ENCODE data around the gene F12. TPM values are rescaled to one million over a fixed set of nuclear protein-coding genes. Genes with fewer than 3 reads are reported as not detected.
"Not testable (repeated sequence)": the region's sequence is repeated elsewhere in the genome, so short reads cannot be mapped to it uniquely, and the experiment has no call there.

The F12 gene
- total RNA-seq, 1 donor from 2014 or later, result not detected

DNA sequence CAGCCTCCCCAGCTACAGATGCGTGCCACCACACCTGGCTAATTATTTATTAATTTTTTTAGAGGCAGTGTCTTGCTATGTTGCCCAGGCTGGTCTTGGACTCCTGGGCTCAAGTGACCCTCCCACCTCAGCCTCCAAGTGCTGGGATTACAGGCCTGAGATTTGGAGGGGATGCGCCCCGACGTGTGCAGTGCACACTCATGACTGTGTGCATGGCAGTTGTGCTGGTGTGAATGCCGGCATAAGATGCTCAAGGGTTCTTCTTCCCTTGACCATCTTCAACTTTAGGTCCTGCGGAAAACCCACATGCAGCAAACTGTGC lies 28.6 kb downstream of the F12 start:
- intact Hi-C loops (cut with DNase I), result no loop called here

GRCh38 chr5:177378884-177379883 lies 30.2 kb downstream of the F12 start:
- no peak for TF ChIP-seq CTCF (IDR thresholded peaks at IDR 0.05)
- intact Hi-C loops (cut with DNase I), result no loop called here
- Histone ChIP-seq H3K4me3 (no peak overlapping the region), H3K4me1 (no peaks in the 10 kb centered on the region), H3K27me3 (no peaks in the 10 kb centered on the region), H3K9me3 (no peaks in the 10 kb centered on the region), H3K27ac (no peak overlapping the region), H3K36me3 (no peaks in the 10 kb centered on the region)
- DNase-seq (ENCODE audit: low spot score in 2 of 2), result no peak

More for the DNA sequence above, 28.6 kb downstream of the F12 start:
- no peaks in the 10 kb centered on the region for H3K9me3 ChIP-seq
- no peak for TF ChIP-seq CTCF (IDR thresholded peaks at IDR 0.05)
- H3K4me3 ChIP-seq, result no peak overlapping the region
- no peaks in the 10 kb centered on the region for H3K4me1 ChIP-seq
- H3K27ac ChIP-seq, result no peak overlapping the region
- no peaks in the 10 kb centered on the region for H3K36me3 ChIP-seq
- DNase-seq (ENCODE audit: low spot score in 2 of 2), result no peak
- no peaks in the 10 kb centered on the region for H3K27me3 ChIP-seq

DNA sequence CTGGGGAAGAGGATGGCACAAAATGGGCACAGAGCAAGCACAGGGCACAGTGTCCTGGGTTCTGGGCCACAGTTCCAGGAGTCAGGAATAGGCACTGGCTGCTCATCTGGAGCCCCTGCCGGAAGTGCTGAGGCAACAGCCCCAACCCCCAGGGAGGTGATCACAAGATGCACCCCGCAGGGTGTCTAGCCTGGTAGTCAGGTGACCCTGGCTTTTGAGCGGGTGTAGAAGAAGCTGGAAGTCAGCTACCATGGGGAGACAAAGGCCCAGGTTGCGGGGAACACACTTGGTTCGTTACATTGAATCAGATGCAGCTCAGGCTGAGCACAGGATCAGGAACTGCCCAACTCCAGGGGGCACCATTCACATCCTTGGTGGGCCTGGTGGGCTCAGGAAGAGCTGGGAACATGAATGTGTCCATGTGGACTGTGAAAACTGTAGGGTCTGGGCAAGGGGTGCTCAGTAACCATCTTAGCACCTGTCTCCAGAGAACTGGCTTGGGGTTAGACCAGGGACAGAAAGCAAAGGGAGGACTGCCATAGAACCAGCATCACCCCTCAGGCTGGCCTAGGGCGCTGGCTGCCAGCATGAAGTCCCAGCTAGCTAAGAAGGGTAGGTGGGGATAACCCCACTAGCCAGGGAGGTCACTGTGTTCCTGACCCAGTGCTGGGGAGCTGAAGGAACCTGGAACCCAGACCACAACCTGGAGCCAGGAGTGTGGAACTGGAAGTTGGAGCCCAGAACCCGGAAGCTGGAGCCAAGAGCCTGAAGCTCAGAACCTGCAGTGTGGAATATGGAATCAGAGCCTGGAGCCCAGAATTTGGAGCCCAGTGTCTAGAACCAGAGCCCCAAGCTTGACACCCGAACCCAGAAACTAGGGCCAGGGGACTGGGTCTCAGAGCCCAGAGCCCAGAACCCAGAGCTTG lies 31.2 kb downstream of the F12 start:
- no peaks in the 10 kb centered on the region for H3K27me3 ChIP-seq
- intact Hi-C loops (cut with DNase I), result no loop called here
- H3K9me3 ChIP-seq, result no peaks in the 10 kb centered on the region
- no peaks in the 10 kb centered on the region for H3K36me3 ChIP-seq
- DNase-seq (ENCODE audit: low spot score in 2 of 2), result no peak
- no peak for TF ChIP-seq CTCF (IDR thresholded peaks at IDR 0.05)
- no peak overlapping the region for H3K4me3 ChIP-seq
- H3K27ac ChIP-seq, result no peak overlapping the region
- no peaks in the 10 kb centered on the region for H3K4me1 ChIP-seq

DNA sequence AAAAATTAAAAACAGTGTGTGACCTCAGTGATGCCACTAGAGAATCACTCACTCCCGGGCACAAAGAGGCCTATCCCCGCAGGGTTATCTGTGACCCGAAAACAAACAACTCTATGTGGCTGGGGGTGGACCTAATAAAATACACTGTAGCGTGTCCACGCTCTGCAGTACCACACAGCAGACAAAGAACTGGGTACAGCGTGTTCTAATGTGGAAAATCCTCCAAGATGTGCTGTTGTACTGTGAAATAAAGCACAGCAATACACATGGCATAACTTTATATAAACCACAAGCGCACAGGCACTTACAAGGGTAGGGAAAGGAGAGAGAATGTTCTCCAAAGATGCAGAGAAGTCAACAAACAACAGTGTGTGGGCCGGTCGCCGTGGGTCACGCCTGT lies 33.3 kb downstream of the F12 start:
- intact Hi-C loops (cut with DNase I), result no loop called here
- no peak for DNase-seq (ENCODE audit: low spot score in 2 of 2)
- no peaks in the 10 kb centered on the region for H3K9me3 ChIP-seq
- no peak overlapping the region for H3K27ac ChIP-seq
- H3K4me3 ChIP-seq, result no peak overlapping the region
- no peaks in the 10 kb centered on the region for H3K27me3 ChIP-seq
- no peaks in the 10 kb centered on the region for H3K36me3 ChIP-seq
- TF ChIP-seq CTCF (IDR thresholded peaks at IDR 0.05), result no peak
- no peaks in the 10 kb centered on the region for H3K4me1 ChIP-seq

GRCh38 chr5:177375516-177375915 lies 33.8 kb downstream of the F12 start:
- DNase-seq (ENCODE audit: low spot score in 2 of 2); intact Hi-C loops (cut with DNase I); H3K27ac ChIP-seq; H3K9me3 ChIP-seq; H3K4me3 ChIP-seq; H3K27me3 ChIP-seq; H3K36me3 ChIP-seq; H3K4me1 ChIP-seq: not testable (repeated sequence)

DNA sequence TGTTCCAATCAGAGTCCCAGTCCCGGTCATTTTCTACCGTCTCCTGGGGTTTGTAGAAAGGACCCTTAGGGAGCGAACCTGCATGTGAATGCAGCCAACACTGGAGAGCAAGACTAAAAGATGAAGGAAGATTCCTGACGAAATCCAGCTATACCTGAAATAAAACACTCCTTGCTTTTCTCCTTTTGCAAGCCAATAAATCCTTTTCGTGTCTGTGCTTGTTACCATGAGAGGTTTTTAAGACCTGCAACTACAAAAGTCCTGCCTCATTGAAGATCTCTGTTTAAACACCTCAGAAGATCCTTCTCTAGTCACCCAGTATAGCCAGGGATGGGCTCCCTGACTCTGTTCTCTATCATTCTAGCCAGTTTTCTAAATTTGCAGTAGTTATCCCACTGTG lies 35.2 kb downstream of the F12 start:
- intact Hi-C loops (cut with DNase I), result no loop called here
- no peak for TF ChIP-seq CTCF (IDR thresholded peaks at IDR 0.05)
- Histone ChIP-seq H3K27me3 (no peaks in the 10 kb centered on the region), H3K4me1 (no peaks in the 10 kb centered on the region), H3K27ac (no peak overlapping the region), H3K4me3 (no peak overlapping the region), H3K9me3 (no peaks in the 10 kb centered on the region), H3K36me3 (no peaks in the 10 kb centered on the region)
- no peak for DNase-seq (ENCODE audit: low spot score in 2 of 2)
